K562 (cell line): Measurements from ENCODE around the gene YJU2. TPM values are rescaled to one million over a fixed set of nuclear protein-coding genes. Genes with fewer than 3 reads are reported as not detected.

ENCODE experiments used
- ATAC-seq: fragments of 200-7000 bp; cut with Tn5 transposase; 3 replicates; pipeline ENCODE4 v1.9.1; 2020; ENCODE audit warnings: moderate library complexity
- BruUV-seq: library from RNA; stranded (reverse); fragments of 400-500 nt; replicated peaks from 2 replicates; lab custom pipeline; 2021; lab: Mats Ljungman, UMichigan
- CTCF ChIA-PET: fragments of 300-600 bp; formaldehyde crosslinking; extraction: SDS; loops from one replicate; lab custom pipeline; 2021; ENCODE audit warnings: low intra/inter-chr PET ratio; lab: Yijun Ruan, JAX
- POLR2A ChIA-PET: fragments of 300-600, 350-650 bp; sonication (Branson Sonifier 250); formaldehyde crosslinking; extraction: SDS; loops from one replicate; lab custom pipeline; 2021; ENCODE audit warnings: antibody characterized with exemption, inconsistent platforms; lab: Yijun Ruan, JAX
- DNase-seq, 4 experiments: peaks; one replicate each; pipeline versions ENCODE4 v3.0.0 to v3.0.0-alpha.2; 2011 to 2018; ENCODE audit warnings: low spot score in 3 of 4, mixed read lengths in 3 of 4; ENCODE audit errors: extremely low read depth in 1 of 4
- FAIRE-seq: peaks from 2 replicates; lab custom pipeline; 2011; peaks lifted over from hg19 to GRCh38; lab: Jason Lieb, UNC
- H2AFZ ChIP-seq: 2 replicates; pipeline ENCODE4 v1.6.0; 2011; ENCODE audit warnings: low read depth, low read length, control low read depth, inconsistent platforms
- H3K27ac ChIP-seq: fragments of 200-600 bp; 3 replicates; pipeline ENCODE4 v1.8.0; 2011; ENCODE audit warnings: low read depth, mild to moderate bottlenecking, control low read depth, inconsistent platforms, low read length, moderate library complexity, mixed read lengths; ENCODE audit errors: extremely low read depth
- H3K27me3 ChIP-seq, 2 experiments: fragments of 300-600 bp in 1 of 2; 2 replicates in 1 of 2; 3 replicates in 1 of 2; pipeline versions ENCODE4 v1.6.0 to v1.8.0; 2011; ENCODE audit warnings: inconsistent platforms in 2 of 2, low read length in 2 of 2, mild to moderate bottlenecking in 1 of 2, mixed read lengths in 1 of 2, moderate library complexity in 1 of 2; ENCODE audit not compliant: control insufficient read depth in 2 of 2, insufficient read depth in 2 of 2
- H3K36me3 ChIP-seq: fragments of 300-600 bp; 3 replicates; pipeline ENCODE4 v1.8.0; 2011; ENCODE audit warnings: mild to moderate bottlenecking, low read length, inconsistent platforms; ENCODE audit not compliant: control insufficient read depth, insufficient read depth
- H3K4me1 ChIP-seq, 2 experiments: fragments of 200-600 bp in 1 of 2; replicated peaks in 1 of 2; 2 replicates in 1 of 2; 3 replicates in 1 of 2; pipeline versions ENCODE4 v1.5.1 to v1.8.0; 2011; ENCODE audit warnings: inconsistent platforms in 2 of 2, low read length in 2 of 2, mild to moderate bottlenecking in 1 of 2, mixed read lengths in 1 of 2, moderate library complexity in 1 of 2; ENCODE audit not compliant: control insufficient read depth in 2 of 2, insufficient read depth in 2 of 2
- H3K4me2 ChIP-seq: 2 replicates; pipeline ENCODE4 v1.6.1; 2011; ENCODE audit warnings: low read length, control low read depth, inconsistent platforms, mixed read lengths; ENCODE audit not compliant: insufficient read depth
- H3K4me3 ChIP-seq: fragments of 200-600 bp; sonication (generic), shearing (Covaris generic); 2 replicates; pipeline ENCODE4 v1.5.1; 2016; ENCODE audit warnings: control low read depth, inconsistent platforms
- H3K79me2 ChIP-seq: fragments of 200-600 bp; 3 replicates; pipeline ENCODE4 v1.8.0; 2011; ENCODE audit warnings: low read length, inconsistent platforms; ENCODE audit not compliant: control insufficient read depth, insufficient read depth
- H3K9ac ChIP-seq, 2 experiments: 2 replicates each; pipeline versions ENCODE4 v1.6.0 to v1.6.1; 2011; ENCODE audit warnings: low read depth in 2 of 2, low read length in 2 of 2, control low read depth in 1 of 2, inconsistent platforms in 1 of 2, mild to moderate bottlenecking in 1 of 2, mixed read lengths in 1 of 2; ENCODE audit not compliant: insufficient read depth in 1 of 2
- H3K9me1 ChIP-seq: one replicate; pipeline ENCODE4 v1.6.0; 2011; ENCODE audit warnings: inconsistent platforms, mild to moderate bottlenecking, low read length, moderate library complexity; ENCODE audit not compliant: control insufficient read depth, insufficient read depth
- H3K9me3 ChIP-seq: replicated peaks from 2 replicates; pipeline ENCODE4 v1.5.1; 2011; ENCODE audit warnings: low read depth, low read length, inconsistent platforms; ENCODE audit not compliant: control insufficient read depth, insufficient read depth
- H4K20me1 ChIP-seq: replicated peaks from 2 replicates; pipeline ENCODE4 v1.6.1; 2011; ENCODE audit warnings: low read length, inconsistent platforms, mixed read lengths; ENCODE audit not compliant: control insufficient read depth, insufficient read depth
- SLC30A9 ChIP-seq: fragments of 250-450 bp; sonication (Bioruptor Pico); IDR thresholded peaks from 2 replicates; pipeline ENCODE4 v1.8.0; 2022; ENCODE audit warnings: mild to moderate bottlenecking, moderate library complexity
- WGBS: fragments of 100-300 bp; shearing (Covaris generic); methylation state at CpG from one replicate; pipeline ENCODE4 v1.1.6; 2016; ENCODE audit warnings: low coverage, mixed read lengths; ENCODE audit not compliant: insufficient coverage; ENCODE audit errors: missing lambda C conversion rate; 5-methylcytosine and 5-hydroxymethylcytosine counted together
- in situ Hi-C: fragments of 300-500 bp; cut with MboI; formaldehyde crosslinking; loops from 4 replicates; pipeline ENCODE4 v1.15.0; 2018; ENCODE audit warnings: inconsistent platforms, mixed read lengths
- intact Hi-C: fragments of 100-400 bp; cut with micrococcal nuclease; formaldehyde crosslinking; loops from 2 replicates; pipeline ENCODE4 v1.14.2; 2022
- polyA plus RNA-seq, 8 experiments: library from polyadenylated mRNA; depleted of rRNA in 4 of 8; stranded (reverse) in 5 of 8; unstranded in 3 of 8; fragments of >200 nt; fragmentation: Nextera tagmentation in 2 of 8; fragmentation: Illumina TruSeq in 1 of 8; extraction: Ambion mirVana in 2 of 8; extraction: Trizol in 1 of 8; gene quantifications; 2 replicates each; pipeline versions ENCODE4 v1.2.1 to v1.2.3, GENCODE V29; 2011 to 2014; ENCODE audit warnings: inconsistent platforms in 1 of 8, missing spikeins in 1 of 8
- total RNA-seq, 7 experiments: library from RNA; depleted of rRNA in 6 of 7; stranded (reverse); fragments of >200 nt in 6 of 7; fragmentation: Illumina TruSeq in 2 of 7; extraction: Trizol in 2 of 7; gene quantifications; 2 replicates each; pipeline versions ENCODE4 v1.2.1 to v1.2.3, GENCODE V29; 2011 to 2021; ENCODE audit warnings: low replicate concordance in 1 of 7
- TF ChIP-seq, protein P1 (sequence below): fragments of 200-800 bp; sonication (Bioruptor generic); IDR thresholded peaks from 2 replicates; pipeline ENCODE4 v1.6.1; 2017; ENCODE audit warnings: missing genetic modification characterization, missing compliant biosample characterization
- TF ChIP-seq, protein P2 (sequence below), 3 experiments: fragments of 200-800 bp in 1 of 3; sonication (Bioruptor generic) in 1 of 3; sonication (generic) in 1 of 3; formaldehyde crosslinking in 1 of 3; IDR thresholded peaks; 2 replicates each; pipeline versions ENCODE4 v1.6.1 to v1.8.0; 2016 to 2022; ENCODE audit warnings: mild to moderate bottlenecking in 2 of 3, missing compliant biosample characterization in 2 of 3, missing genetic modification characterization in 2 of 3, missing genetic modification reagents in 1 of 3

Gene YJU2
- total and polyA plus RNA-seq, 9 of the 15 experiments (the other 6 are each of a cell fraction or from before 2014, with no cell fraction given) = 0.41 to 34.9 (median 19.3) TPM

DNA sequence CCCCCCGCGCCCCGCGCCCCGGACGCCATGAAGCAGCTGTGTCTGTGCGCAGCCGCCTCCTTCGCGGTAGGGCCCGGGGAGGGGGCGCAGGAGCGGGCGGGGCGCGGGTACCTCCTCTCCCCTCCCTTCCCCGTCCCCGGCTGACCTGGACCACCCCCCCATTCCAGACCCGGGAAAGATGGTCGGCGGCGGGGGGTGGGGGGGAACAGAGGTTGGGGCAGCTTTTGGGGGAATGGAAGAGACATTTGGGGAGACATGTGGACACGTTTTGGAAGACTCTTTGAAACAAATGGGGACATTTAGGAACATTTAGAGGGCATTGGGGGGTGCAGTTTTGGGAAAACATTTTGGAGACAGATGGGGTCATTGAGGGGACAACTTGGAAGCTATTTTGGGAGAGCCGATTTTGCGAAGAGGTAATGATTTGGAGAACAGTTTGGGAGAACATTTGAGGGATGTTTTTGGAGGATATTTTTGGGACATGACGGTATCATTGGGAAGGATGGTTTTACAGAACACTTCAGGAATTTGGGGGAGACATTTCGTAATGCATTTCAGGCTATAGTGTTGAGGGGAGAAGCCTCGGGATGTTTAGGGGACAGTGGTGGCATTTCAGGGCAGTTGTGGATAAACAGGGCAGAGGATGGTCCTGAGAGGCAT is 48.3 kb upstream of the YJU2 start:
- BruUV-seq = no TSS peak
- no peak overlapping the region for H3K4me2 ChIP-seq
- no peaks in the 10 kb centered on the region for H3K9me1 ChIP-seq
- no peaks in the 10 kb centered on the region for H3K36me3 ChIP-seq
- CTCF ChIA-PET = interaction anchor here (0.6 kb wide), 1 partner anchor 333 kb away, joined by 3 read pairs; no protein-coding TSS in a partner anchor
- H3K79me2 ChIP-seq = no peaks in the 10 kb centered on the region
- POLR2A ChIA-PET = interaction anchor here (0.6 kb wide), 1 partner anchor 79 kb away, joined by 3 read pairs; no protein-coding TSS in a partner anchor
- ATAC-seq (no peak; the same call in 2 of the 3 replicates), DNase-seq (no peak), FAIRE-seq (no peak)
- H3K27me3 ChIP-seq = peaks cover 5 to 30% of the 10 kb centered on the region in 2 experiments
- intact Hi-C loops (no loop called here), in situ Hi-C loops (no loop called here)
- H2AFZ ChIP-seq = no peak overlapping the region
- 2% methylated on average over 6 of the region's 28 CpGs for WGBS
- H4K20me1 ChIP-seq = no peaks in the 10 kb centered on the region
- TF ChIP-seq, protein P1, sequence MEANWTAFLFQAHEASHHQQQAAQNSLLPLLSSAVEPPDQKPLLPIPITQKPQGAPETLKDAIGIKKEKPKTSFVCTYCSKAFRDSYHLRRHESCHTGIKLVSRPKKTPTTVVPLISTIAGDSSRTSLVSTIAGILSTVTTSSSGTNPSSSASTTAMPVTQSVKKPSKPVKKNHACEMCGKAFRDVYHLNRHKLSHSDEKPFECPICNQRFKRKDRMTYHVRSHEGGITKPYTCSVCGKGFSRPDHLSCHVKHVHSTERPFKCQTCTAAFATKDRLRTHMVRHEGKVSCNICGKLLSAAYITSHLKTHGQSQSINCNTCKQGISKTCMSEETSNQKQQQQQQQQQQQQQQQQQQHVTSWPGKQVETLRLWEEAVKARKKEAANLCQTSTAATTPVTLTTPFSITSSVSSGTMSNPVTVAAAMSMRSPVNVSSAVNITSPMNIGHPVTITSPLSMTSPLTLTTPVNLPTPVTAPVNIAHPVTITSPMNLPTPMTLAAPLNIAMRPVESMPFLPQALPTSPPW (CRISPR knock-in tag) = 0 out of 2 replicates have a peak, but pooled peaks have one; percentile 24
- TF ChIP-seq, protein P2, sequence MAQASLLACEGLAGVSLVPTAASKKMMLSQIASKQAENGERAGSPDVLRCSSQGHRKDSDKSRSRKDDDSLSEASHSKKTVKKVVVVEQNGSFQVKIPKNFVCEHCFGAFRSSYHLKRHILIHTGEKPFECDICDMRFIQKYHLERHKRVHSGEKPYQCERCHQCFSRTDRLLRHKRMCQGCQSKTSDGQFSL (CRISPR knock-in tag; IDR thresholded peaks at IDR 0.05) = no peak
- TF ChIP-seq, protein P2 (tag; IDR thresholded peaks at IDR 0.05) = peak in 1 of 2 experiments; percentile 39; a peak in 1 of 4 replicates
- no peak for TF ChIP-seq SLC30A9 (CRISPR knock-in tag)
- H3K9ac ChIP-seq = no peak overlapping the region
- no peak overlapping the region for H3K27ac ChIP-seq
- no peaks in the 10 kb centered on the region for H3K9me3 ChIP-seq
- H3K4me3 ChIP-seq = no peak overlapping the region
- peaks cover 0 to 16% of the 10 kb centered on the region in 2 experiments; a peak in 2 of 5 replicates for H3K4me1 ChIP-seq
